Measurements from ENCODE around the gene RIMS4. TPM values are rescaled to one million over a fixed set of nuclear protein-coding genes. Genes with fewer than 3 reads are reported as not detected.

Gene RIMS4
- total and polyA plus RNA-seq, 10 of the 15 experiments (the other 5 are each of a cell fraction or from before 2014, with no cell fraction given): under 0.01 to 0.07 (median 0.05) TPM; not detected in 5

- H3K36me3 ChIP-seq (ENCODE audit: control insufficient read depth in 2 of 2, insufficient read depth in 2 of 2, low read length in 1 of 2): no peaks in the 10 kb centered on the region
- ChIA-PET CTCF (no interaction called here), RAD21 (ENCODE audit: unreplicated experiment) (no interaction called here), POLR2A (no interaction called here), SMC1A (ENCODE audit: uncharacterized antibody, unreplicated experiment) (no interaction called here)
- H2AFZ ChIP-seq (ENCODE audit: control insufficient read depth, low read depth, low read length): no peak overlapping the region
- no peak overlapping the region for H3K4me2 ChIP-seq (ENCODE audit: control insufficient read depth, insufficient read depth)
- H3K4me1 ChIP-seq (ENCODE audit: control insufficient read depth, insufficient read depth, low read length): peaks cover 4% of the 10 kb centered on the region
- H3K27ac ChIP-seq (ENCODE audit: control insufficient read depth, insufficient read depth): no peak overlapping the region
- FAIRE-seq (no peak), ATAC-seq (no peak), DNase-seq (ENCODE audit: low read depth, low spot score) (no peak)
- BruUV-seq (replicated peaks): no TSS peak
- H4K20me1 ChIP-seq (ENCODE audit: control insufficient read depth, insufficient read depth): no peaks in the 10 kb centered on the region
- H3K79me2 ChIP-seq (ENCODE audit: control insufficient read depth, insufficient read depth, low read length): no peaks in the 10 kb centered on the region
- H3K9me3 ChIP-seq (replicated peaks; ENCODE audit: control insufficient read depth, insufficient read depth, low read length): no peaks in the 10 kb centered on the region
- in situ Hi-C loops (cut with MboI) (no loop called here), intact Hi-C loops (cut with micrococcal nuclease; ENCODE audit: unreplicated experiment) (no loop called here)
- no peak for TF ChIP-seq RUNX3 (IDR thresholded peaks at IDR 0.05; ENCODE audit: low read length)
- TF ChIP-seq SIX5 (IDR thresholded peaks at IDR 0.05; ENCODE audit: low read depth, low read length, severe bottlenecking): no peak
- TF ChIP-seq SUZ12 (IDR thresholded peaks at IDR 0.05; ENCODE audit: unreplicated experiment): no peak
- TF ChIP-seq IRF4 (IDR thresholded peaks at IDR 0.05; ENCODE audit: low read depth, low read length): no peak
- no peak for TF ChIP-seq E2F8 (IDR thresholded peaks at IDR 0.05; ENCODE audit: low read depth, partially characterized antibody)
- no peak for TF ChIP-seq ZNF274 (IDR thresholded peaks at IDR 0.05; ENCODE audit: insufficient read depth, insufficient read length)
- no peak for TF ChIP-seq CBX3 (IDR thresholded peaks at IDR 0.05; ENCODE audit: borderline replicate concordance, low read depth)
- no peak for TF ChIP-seq SREBF2 (IDR thresholded peaks at IDR 0.05; ENCODE audit: low read length)
- TF ChIP-seq BCLAF1 (IDR thresholded peaks at IDR 0.05): no peak
- no peak for TF ChIP-seq PAX8 (IDR thresholded peaks at IDR 0.05)
- no peak for TF ChIP-seq NR2F1 (conservative IDR thresholded peaks at IDR 0.05)
- TF ChIP-seq IRF3 (IDR thresholded peaks at IDR 0.05): no peak
- no peak for TF ChIP-seq YY1 (IDR thresholded peaks at IDR 0.05; ENCODE audit: low read depth, low read length)
- TF ChIP-seq MLLT1 (IDR thresholded peaks at IDR 0.05): no peak
- no peak for TF ChIP-seq YBX1 (IDR thresholded peaks at IDR 0.05)
- TF ChIP-seq CHD4 (IDR thresholded peaks at IDR 0.05): no peak
- no peak for TF ChIP-seq CREM (IDR thresholded peaks at IDR 0.05; ENCODE audit: low read depth)
- H3K9ac ChIP-seq (ENCODE audit: control insufficient read depth, insufficient read depth, low read length): no peak overlapping the region
- H3K27me3 ChIP-seq (replicated peaks in 1 of 2; ENCODE audit: control insufficient read depth in 2 of 2, insufficient read depth in 2 of 2, low read length in 1 of 2): peaks cover 0 to 3% of the 10 kb centered on the region in 2 experiments; a peak in 2 of 4 replicates
- no peak overlapping the region for H3K4me3 ChIP-seq
- 26% methylated on average over 5 of the region's 5 CpGs for WGBS (ENCODE audit: insufficient coverage, insufficient replicate concordance, low lambda C conversion rate, missing lambda C conversion rate)
Observed at GRCh38 chr20:44707018-44707579, 103.2 kb downstream of the RIMS4 start.
